Duodenal mucosa (tissue), 2 donors: Measurements from ENCODE around the gene C1QTNF1.

ENCODE experiments used
- H3K27ac ChIP-seq: one replicate; pipeline ENCODE4 v1.7.0; 2013; ENCODE audit warnings: low read depth, low read length
- H3K27me3 ChIP-seq, 2 donors: one replicate each; pipeline ENCODE4 v1.7.0; 2013; ENCODE audit warnings: low read length in 2 of 2, control low read depth in 1 of 2; ENCODE audit not compliant: insufficient read depth in 2 of 2, control insufficient read depth in 1 of 2
- H3K36me3 ChIP-seq, 2 donors: one replicate each; pipeline ENCODE4 v1.7.0; 2013; ENCODE audit warnings: low read length in 2 of 2, control low read depth in 1 of 2; ENCODE audit not compliant: insufficient read depth in 2 of 2, control insufficient read depth in 1 of 2
- H3K4me1 ChIP-seq, 2 donors: one replicate each; pipeline ENCODE4 v1.7.0; 2013; ENCODE audit warnings: low read length in 2 of 2, control low read depth in 1 of 2; ENCODE audit not compliant: insufficient read depth in 2 of 2, control insufficient read depth in 1 of 2
- H3K4me3 ChIP-seq, 2 donors: one replicate each; pipeline ENCODE4 v1.7.0; 2013; ENCODE audit warnings: low read length in 2 of 2, low read depth in 1 of 2
- H3K9ac ChIP-seq, 2 donors: one replicate each; pipeline ENCODE4 v1.7.0; 2013; ENCODE audit warnings: low read length in 2 of 2, low read depth in 1 of 2
- H3K9me3 ChIP-seq, 2 donors: one replicate each; pipeline ENCODE4 v1.7.0; 2013; ENCODE audit warnings: low read length in 2 of 2, control low read depth in 1 of 2; ENCODE audit not compliant: control insufficient read depth in 1 of 2

C1QTNF1 gene, protein sequence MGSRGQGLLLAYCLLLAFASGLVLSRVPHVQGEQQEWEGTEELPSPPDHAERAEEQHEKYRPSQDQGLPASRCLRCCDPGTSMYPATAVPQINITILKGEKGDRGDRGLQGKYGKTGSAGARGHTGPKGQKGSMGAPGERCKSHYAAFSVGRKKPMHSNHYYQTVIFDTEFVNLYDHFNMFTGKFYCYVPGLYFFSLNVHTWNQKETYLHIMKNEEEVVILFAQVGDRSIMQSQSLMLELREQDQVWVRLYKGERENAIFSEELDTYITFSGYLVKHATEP

GRCh38 chr17:79023886-79024771 is at the start of gene C1QTNF1:
TSS of gene C1QTNF1 (plus strand) at chr17:79024169. CDS start at chr17:79043969, 19,800 bp downstream.
- Histone ChIP-seq H3K36me3 (no peaks in the 10 kb centered on the region), H3K9ac (peak within 1 kb of the TSS; percentile 29 to 66), H3K9me3 (no peaks in the 10 kb centered on the region), H3K4me1 (peaks cover 53 to 74% of the 10 kb centered on the region in 2 donors), H3K27ac (no peak within 1 kb of the TSS), H3K27me3 (peaks cover 6 to 11% of the 10 kb centered on the region in 2 donors), H3K4me3 (peak within 1 kb of the TSS; percentile 66 to 71)

DNA sequence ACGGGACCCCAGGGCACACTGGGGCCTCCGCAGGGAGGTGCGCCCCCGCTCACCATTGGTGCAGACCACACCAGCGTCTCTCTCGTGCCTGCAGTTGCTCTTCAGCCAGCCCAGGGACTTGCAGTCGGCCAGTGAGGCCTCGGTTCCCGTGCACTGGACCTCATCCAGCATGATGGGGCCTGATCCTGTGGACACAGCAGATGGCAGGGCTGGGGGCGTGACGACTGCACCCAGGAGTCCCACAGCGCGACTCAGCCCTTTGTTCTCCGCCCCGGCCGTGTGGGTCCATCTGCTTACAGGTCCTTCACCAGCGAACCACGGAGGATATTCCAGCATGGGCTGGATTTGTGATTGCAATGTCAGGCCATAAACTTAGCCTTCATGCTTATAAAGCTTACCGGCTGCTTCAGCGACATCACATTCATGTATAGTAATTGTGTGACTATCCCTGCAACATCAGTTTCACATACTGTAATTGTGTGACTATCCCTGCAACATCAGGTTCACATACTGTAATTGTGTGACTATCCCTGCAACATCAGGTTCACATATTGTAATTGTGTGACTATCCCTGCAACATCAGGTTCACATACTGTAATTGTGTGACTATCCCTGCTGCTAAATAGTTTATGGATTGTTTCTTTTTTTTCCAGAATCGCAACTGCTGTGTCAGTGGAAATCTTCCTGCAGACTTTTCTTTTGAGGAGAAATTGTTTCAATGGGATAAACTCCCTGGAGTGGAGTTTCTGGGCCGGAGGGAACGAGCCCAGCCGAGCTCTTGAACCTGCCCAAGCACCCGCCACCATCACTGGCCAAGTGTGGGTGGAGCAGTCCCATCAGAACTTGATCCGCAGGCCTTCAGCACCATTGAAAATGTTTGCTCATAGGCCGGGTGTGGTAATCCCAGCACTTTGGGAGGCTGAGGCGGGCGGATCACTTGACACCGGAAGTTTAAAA is 49.1 kb upstream of the C1QTNF1 start:
- Histone ChIP-seq H3K36me3 (peaks cover 3 to 37% of the 10 kb centered on the region in 2 donors), H3K27me3 (no peaks in the 10 kb centered on the region), H3K9ac (no peak overlapping the region), H3K4me3 (no peak overlapping the region), H3K9me3 (no peaks in the 10 kb centered on the region), H3K4me1 (peaks cover 44 to 58% of the 10 kb centered on the region in 2 donors), H3K27ac (no peak overlapping the region)

DNA sequence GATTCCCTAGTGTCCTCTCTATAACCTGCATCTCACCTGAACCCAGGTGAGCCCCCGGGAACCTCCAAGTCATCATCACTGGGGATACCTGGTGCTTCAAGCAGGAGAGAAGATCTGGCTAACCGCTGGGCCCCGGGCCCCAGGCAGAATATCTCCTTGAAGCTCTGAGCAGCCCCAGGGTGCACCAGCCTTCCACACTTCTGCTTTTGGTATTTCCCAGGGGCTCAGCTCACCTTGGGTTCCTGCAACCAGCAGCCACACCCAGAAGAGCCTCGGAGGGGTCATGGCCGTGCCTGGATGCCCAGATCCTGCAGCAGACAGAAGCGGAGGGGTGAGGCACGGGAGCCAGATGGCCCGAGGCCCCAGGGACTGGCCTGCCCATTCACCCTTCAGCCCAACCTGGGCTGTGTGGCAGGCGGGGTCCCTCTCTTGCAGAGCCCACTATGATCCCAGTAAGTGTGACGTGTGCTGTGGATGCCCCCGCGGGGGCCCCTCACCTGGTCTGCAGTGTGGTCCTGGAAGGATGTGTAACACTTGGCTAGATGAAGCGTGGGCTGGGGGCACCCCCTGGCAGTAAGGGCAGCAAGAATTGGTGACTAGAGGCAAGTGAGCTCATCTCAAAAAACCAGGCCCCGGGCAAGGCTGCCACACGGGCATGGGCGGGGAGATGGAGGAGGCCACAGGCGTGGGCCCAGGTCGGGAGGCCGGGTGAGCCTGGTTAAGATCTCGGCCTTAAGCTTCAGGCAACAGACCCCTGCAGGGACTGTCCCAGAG is 46.9 kb upstream of the C1QTNF1 start:
- Histone ChIP-seq H3K27ac (no peak overlapping the region), H3K4me1 (peaks cover 38 to 48% of the 10 kb centered on the region in 2 donors), H3K36me3 (peaks cover 0 to 30% of the 10 kb centered on the region in 2 donors)

GRCh38 chr17:78977681-78977943 is 46.4 kb upstream of the C1QTNF1 start:
- H3K4me3 ChIP-seq, result peak overlapping the region; percentile 69
- no peaks in the 10 kb centered on the region for H3K27me3 ChIP-seq
- no peak overlapping the region for H3K27ac ChIP-seq
- H3K9me3 ChIP-seq, result no peaks in the 10 kb centered on the region
- H3K36me3 ChIP-seq, result peaks cover 0 to 25% of the 10 kb centered on the region in 2 donors
- H3K4me1 ChIP-seq, result peaks cover 38 to 48% of the 10 kb centered on the region in 2 donors
- peak overlapping the region; percentile 18 to 62 for H3K9ac ChIP-seq

More for the DNA sequence above, 46.9 kb upstream of the C1QTNF1 start:
- H3K4me3 ChIP-seq, result peak overlapping the region; percentile 69
- peak overlapping the region; percentile 18 to 62 for H3K9ac ChIP-seq
- no peaks in the 10 kb centered on the region for H3K9me3 ChIP-seq
- no peaks in the 10 kb centered on the region for H3K27me3 ChIP-seq

DNA sequence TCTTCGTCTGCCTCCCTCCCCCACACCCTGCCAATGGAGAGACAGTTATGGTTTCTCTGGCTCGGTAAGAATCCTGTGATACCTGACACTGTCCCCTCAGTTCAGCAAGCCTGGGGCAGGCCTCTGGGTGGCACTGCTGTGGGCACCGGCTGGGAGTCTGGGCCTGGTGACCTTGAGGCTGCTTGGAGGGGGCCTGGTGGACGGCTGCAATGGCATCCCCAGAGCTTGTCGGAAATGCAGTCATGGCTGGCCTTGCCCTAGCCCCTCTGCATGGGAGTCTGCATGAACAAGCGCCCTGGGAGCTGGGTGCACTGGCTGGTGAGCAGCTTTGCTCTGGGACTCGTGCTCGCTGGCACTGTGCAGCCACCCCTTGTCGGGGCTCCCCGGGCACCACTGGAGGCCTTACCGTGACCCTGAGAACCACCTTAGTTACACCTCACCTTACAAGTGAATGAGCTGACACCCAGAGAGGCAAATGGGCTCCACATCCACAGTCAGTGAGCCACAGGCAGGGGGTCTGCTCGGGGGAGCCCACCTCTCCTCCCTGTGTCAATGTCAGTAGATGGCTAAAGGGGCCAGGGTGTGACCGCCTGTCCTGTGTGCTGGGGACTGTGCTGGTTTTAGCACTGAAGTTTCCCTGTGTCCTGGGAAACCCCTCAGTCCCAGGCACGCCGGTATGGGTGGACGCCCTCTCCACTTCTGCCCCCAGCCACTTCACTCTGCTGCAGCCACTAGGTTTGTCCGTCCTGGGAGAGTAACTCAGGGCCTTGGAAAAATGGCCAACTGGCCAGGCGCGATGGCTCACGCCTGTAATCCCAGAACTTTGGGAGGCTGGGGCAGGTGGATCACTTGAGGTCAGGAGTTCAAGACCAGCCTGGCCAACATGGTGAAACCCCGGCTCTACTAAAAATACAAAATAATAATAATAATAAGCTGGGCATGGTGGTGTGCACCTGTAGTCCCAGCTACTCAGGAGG is 45.7 kb upstream of the C1QTNF1 start:
- H3K36me3 ChIP-seq, result peaks cover 0 to 20% of the 10 kb centered on the region in 2 donors
- H3K4me1 ChIP-seq, result peaks cover 38 to 48% of the 10 kb centered on the region in 2 donors
- H3K27ac ChIP-seq, result no peak overlapping the region
- no peaks in the 10 kb centered on the region for H3K27me3 ChIP-seq
- no peaks in the 10 kb centered on the region for H3K9me3 ChIP-seq
- H3K4me3 ChIP-seq, result peak overlapping the region; percentile 69 to 72
- H3K9ac ChIP-seq, result peak overlapping the region; percentile 18 to 62

DNA sequence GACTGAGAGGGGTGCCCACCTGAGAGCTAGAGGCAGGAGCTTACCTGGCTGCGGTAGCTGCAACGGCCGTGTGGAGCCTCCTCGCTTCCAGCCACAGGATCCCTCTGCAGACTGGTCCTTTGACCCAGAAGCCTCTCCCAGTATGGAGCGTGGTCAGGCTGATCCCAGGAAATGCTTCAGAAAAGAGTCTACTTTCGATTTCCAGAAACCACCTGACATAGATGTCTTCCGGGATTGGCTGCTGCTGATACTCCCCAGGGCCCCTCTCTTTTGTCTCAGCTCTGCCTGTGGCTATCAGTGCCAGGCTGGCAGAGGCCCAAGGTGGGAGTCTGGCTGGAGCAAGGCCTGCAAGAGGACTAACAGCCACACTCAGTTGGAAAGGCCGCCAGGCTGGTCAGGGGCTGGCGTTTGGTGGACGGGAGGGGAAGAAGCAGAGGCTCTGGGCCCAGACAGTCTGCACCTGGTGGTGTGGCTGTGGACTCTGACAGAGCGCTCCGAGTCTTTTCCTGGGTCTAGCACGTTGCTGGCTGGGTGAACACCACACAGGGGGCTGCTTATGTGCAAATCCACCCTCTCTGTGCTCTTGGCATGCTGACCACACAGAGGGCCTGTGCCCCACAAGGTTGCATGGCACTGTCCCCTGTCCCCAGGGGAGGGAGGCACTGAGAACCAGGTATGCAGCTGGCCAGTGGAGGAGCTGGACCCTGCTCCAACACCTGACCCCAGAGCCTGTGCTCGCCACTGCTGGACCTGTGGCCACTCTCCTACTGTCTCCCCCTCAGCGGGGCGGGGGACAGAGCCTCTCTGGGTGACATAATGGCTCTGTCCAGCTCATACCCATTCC is 44.0 kb upstream of the C1QTNF1 start, which contains the start of gene LGALS3BP:
Gene LGALS3BP (minus strand): TSS at position 144 of the 844 bp plus-strand sequence. CDS start 2,732 bp downstream, outside the sequence.
- Histone ChIP-seq H3K27me3 (no peaks in the 10 kb centered on the region), H3K9ac (peak within 1 kb of the TSS; percentile 62 to 69), H3K4me3 (peak within 1 kb of the TSS; percentile 69 to 72), H3K9me3 (no peaks in the 10 kb centered on the region), H3K36me3 (peaks cover 0 to 5% of the 10 kb centered on the region in 2 donors), H3K27ac (peak within 1 kb of the TSS; percentile 74), H3K4me1 (peaks cover 37 to 43% of the 10 kb centered on the region in 2 donors)

- H3K27ac ChIP-seq, result peak overlapping the region; percentile 74
- peak overlapping the region; percentile 14 to 69 for H3K9ac ChIP-seq
- H3K4me1 ChIP-seq, result peaks cover 34 to 44% of the 10 kb centered on the region in 2 donors
- H3K4me3 ChIP-seq, result no peak overlapping the region
- H3K36me3 ChIP-seq, result peaks cover 0 to 4% of the 10 kb centered on the region in 2 donors
- H3K9me3 ChIP-seq, result no peaks in the 10 kb centered on the region
- H3K27me3 ChIP-seq, result no peaks in the 10 kb centered on the region
Observed at GRCh38 chr17:78980624-78980972, 43.4 kb upstream of the C1QTNF1 start.
